GM19025 (cell line): ENCODE data around the gene RHBDD2.
"Not testable (repeated sequence)": the region's sequence is repeated elsewhere in the genome, so short reads cannot be mapped to it uniquely, and the experiment has no call there.

Experiments used
- ATAC-seq: cut with Tn5 transposase; IDR thresholded peaks from one replicate; pipeline ENCODE4 v1.9.1; 2021; ENCODE audit warnings: mild to moderate bottlenecking, low read depth, moderate library complexity; ENCODE audit not compliant: unreplicated experiment

The RHBDD2 gene

GRCh38 chr7:75878769-75879611 is at the start of gene RHBDD2:
TSS of gene RHBDD2 (plus strand) at chr7:75879034. CDS start at chr7:75879083, 49 bp downstream.
- ATAC-seq, result peak; percentile 99

DNA sequence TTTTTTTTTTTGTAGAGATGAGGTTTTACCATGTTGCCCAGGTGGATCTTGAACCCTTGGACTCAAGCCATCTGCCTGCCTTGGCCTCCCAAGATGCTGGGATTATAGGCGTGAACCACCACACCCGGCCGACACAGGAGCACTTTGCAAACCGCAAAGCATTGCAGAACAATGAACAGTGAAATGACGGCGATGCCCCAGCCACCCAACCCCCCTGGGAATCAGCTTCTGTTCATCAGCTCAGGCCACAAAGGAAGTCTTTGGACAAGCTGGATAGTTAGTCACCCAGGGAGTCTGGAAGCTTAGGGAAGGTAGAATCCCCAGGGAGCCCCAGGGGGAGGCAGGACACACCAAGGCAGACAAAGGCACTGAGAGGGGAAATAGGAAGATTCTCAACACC is 49.2 kb upstream of the RHBDD2 start:
- not testable (repeated sequence) for ATAC-seq

DNA sequence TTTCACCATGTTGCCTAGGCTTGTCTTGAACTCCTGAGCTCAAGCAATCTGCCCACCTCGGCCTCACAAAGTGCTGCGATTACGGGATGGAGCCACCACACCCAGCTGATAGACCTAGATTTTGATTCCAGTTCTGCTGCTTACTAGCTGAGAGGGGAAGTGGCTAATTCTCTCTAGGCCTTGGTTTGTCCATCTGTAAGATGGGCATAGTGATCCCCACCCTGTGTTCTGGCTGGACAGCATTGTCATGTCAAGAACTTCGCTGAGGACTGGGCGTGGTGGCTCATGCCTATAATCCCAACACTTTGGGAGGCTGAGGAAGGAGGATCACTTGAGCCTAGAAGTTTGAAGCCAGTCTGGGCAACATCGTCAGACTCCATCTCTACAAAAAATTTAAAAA is 47.9 kb upstream of the RHBDD2 start:
- no peak for ATAC-seq

GRCh38 chr7:75833662-75834061 is 45.2 kb upstream of the RHBDD2 start:
- not testable (repeated sequence) for ATAC-seq

DNA sequence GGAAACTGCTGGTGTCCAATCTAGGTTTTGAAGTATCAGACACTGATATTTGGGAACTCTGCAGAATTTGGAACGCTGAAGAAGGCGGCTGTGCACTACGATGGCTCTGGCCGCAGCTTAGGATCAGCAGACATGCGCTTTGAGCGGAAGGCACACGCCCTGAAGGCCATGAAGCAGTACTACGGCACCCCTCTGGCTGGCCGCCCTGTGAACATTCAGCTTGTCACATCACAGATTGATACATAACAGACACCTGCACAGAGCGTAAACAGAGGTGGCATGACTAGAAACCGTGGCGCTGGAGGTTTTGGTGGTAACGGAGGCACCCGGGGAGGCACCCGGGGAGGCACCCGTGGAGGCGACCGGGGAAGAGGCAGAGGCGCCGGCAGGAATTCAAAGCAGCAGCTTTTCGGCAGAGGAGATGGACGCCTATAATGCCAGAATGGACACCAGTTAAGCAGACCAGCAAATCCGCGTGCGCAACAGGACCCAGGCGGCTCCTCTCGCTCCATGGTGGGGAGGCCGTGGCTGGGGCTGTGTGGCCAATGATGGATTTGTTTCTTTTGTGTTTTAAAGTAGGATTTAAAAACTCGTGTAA is 43.0 kb upstream of the RHBDD2 start:
- ATAC-seq, result no peak

DNA sequence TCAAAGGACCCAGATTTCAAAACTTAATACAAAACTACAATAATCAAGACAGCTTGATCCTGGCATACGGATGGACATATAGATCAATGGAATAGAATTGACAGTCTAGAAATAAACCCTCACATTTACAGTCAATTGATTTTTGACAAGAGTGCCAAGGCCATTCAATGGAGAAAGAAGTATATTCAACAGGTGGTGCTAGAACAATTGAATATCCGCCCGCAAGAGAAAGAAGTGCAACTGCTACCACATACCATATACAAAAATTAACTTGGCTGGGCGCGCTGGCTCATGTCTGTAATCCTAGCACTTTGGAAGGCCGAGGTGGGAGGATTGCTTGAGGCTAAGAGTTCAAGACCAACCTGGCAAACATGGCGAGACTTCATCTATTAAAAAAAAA is 42.0 kb upstream of the RHBDD2 start:
- ATAC-seq, result no peak

DNA sequence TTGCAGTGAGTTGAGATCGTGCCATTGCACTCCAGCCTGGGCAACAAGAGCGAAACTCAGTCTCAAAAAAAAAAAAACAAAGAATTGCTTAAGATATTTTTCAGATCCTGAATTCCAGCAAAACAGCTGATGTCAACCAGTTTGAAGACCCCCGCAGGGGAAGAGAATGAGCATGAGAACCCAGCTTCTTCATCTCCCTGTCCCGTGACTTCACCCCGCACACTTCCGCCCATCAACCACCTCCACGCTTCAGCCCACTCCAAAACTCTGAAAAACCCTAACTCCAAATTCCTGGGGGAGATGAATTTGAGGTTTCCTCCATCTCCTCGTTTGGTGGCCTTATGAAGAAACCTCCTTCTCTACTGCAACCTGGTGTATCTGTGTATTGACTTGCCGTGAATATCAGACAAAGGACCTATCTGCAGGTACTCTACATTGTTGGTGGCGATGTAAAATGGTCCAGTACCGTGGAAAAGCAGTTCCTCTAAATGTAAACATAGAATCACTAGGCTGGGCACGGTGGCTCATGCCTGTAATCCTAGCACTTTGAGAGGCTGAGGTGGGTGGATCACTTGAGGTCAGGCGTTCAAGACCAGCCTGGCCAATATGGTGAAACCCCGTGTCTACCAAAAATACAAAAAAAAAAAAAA is 40.4 kb upstream of the RHBDD2 start:
- not testable (repeated sequence) for ATAC-seq

GRCh38 chr7:75840029-75840428 is 38.8 kb upstream of the RHBDD2 start:
- no peak for ATAC-seq

GRCh38 chr7:75842836-75843446 is 35.9 kb upstream of the RHBDD2 start:
- ATAC-seq, result no peak

- no peak for ATAC-seq
These were observed 35.2 kb upstream of the RHBDD2 start for GRCh38 chr7:75843613-75844116.

DNA sequence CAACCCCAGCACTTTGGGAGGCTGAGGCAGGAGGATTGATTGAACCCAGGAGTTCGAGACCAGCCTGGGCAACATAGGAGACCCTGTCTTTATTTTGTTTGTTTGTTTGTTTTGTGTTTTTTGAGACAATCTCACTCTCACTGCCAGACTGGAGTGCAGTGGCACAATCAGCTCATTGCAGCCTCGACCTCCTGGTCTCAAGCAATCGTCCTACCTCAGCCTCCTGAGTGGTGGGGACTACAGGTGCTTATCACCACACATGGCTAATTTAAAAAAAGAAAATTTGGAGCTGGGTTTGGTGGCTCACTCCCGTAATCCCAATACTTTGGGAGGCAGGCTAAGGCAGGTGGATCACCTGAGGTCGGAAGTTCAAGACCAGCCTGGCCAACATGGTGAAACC is 34.7 kb upstream of the RHBDD2 start:
- ATAC-seq, result no peak

DNA sequence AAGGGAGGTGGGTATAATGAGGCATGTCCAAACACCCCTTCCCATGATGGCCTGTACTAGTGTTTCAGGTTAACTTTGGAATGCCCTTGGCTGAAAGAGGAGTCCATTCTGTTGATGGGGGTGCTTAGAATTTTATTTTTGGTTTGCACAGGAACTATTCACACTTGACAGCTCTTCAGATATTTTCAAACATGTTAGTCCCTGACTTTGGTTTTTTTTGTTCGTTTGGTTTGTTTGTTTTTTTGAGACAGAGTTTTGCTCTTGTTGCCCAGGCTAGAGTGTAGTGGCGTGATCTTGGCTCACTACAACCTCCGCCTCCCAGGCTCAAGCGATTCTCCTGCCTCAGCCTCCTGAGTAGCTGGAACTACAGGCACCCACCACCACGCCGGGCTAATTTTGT is 33.7 kb upstream of the RHBDD2 start:
- ATAC-seq, result not testable (repeated sequence)

- ATAC-seq, result no peak
These were observed 31.1 kb upstream of the RHBDD2 start for GRCh38 chr7:75847707-75848106.

DNA sequence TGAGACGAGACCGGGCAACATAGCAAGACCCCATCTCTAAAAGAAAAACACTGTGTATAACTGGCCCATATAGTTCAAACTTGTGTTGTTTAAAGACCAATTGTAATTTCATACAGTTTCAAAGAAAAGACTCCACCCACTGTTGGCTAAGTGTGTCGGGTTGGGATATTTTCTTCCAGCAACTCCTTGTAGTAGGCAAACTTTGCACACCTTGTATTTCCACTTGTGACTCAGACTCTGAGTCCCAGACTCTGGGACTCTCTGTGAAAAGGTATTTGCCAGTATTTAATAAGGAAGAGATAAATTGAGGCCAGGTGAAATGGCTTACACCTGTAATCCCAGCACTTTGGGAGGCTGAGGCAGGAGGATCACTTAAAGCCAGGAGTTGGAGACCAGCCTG is 29.3 kb upstream of the RHBDD2 start:
- no peak for ATAC-seq

DNA sequence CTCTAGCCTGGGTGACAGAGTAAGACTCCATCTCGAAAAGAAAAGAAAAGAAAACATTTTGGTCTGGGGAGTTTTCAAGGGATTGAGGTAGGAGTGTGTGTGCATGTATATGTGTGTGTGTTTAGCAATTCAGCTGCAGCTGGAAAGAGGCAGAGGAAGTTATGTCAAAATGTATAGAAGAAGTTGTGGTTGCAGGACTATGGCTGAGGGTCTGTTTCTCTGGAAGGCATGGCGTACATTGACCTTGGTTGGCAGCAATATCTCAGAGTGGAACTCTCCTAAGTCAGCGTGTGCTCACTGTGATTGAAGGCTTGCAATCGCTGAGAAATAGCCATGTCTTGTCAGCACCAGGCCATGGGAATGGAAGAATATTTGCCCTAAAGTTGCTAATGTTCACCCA is 28.6 kb upstream of the RHBDD2 start:
- no peak for ATAC-seq

DNA sequence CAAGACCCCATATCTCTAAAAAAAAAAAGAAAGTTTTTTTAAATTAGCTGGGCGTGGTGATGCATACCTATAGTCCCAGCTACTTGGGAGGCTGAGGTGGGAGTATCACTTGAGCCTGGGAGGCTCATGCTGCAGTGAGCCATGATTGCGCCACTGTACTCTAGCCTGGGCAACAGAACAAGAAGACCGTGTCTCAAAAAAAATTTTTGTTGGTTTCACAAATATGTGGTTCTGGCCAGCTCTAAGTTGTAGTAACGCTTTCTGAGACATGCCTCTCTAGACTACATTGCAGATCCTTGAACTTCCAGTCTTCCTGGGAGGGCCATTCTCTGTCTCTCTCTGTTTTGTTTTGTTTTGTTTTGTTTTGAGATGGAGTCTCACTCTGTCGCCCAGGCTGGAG is 24.6 kb upstream of the RHBDD2 start:
- no peak for ATAC-seq

DNA sequence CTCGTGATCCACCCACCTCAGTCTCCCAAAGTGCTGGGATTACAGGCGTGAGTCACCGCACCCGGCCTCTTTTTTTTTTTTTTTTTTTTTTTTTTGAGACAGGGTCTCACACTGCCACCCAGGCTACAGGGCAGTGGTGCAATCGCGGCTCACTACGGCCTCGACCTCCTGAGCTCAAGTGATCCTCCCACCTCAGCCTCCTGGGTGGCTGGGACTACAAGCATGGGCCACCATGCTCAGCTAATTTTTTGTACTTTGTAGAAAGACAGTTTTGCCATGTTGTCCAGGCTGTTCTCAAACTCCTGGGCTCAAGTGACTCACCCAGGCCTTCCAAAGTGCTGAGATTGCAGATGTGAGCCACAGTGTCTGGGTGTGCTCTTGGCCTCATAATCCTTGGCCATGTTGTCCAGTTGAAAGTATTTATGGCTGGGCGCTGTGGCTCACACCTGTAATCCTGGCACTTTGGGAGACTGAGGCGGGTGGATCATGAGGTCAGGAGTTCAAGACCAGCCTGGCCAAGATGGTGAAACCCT is 24.0 kb upstream of the RHBDD2 start:
- ATAC-seq, result not testable (repeated sequence)

DNA sequence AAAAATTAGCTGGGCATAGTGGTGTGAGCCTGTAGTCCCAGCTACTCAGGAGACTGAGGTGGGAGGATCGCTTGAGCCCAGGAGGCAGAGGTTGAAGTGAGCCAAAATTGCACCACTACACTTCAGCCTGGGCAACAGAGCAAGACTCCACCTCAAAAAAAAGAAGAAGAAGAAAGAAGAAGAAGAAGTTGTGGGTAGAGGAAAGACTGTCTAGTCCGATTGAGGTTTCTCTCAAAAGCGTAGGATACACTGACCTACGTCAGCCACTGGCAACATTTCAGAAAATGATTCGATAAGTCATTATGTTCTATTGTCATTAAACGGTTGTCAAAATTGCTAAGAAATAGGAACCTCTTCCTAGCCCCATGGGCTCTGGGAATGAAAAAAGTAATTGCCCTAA is 22.3 kb upstream of the RHBDD2 start:
- ATAC-seq, result no peak

- no peak for ATAC-seq
These were observed 20.4 kb upstream of the RHBDD2 start for GRCh38 chr7:75858410-75858809.

- no peak for ATAC-seq
These were observed 17.2 kb upstream of the RHBDD2 start for GRCh38 chr7:75861636-75862035.

DNA sequence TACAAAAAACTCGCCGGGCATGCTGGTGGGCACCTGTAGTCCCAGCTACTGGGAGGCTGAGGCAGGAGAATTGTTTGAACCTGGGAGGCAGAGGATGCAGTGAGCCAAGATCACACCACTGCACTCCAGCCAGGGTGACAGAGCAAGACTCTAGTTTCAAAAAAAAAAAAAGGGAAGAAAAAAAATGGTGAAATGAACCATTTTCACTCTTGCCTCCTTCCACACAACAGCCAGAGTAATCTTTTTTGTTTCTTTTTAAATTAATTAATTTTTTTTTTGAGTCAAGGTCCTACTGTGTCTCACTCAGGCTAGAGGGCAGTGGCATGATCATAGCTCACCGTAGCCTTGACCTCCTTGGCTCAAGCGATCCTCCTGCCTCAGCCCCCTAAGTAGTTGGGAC is 14.6 kb upstream of the RHBDD2 start:
- not testable (repeated sequence) for ATAC-seq
